ENCODE results near the gene IGF2. TPM values are rescaled to one million over a fixed set of nuclear protein-coding genes. Genes with fewer than 3 reads are reported as not detected.

Gene IGF2
- total and polyA plus RNA-seq, 2 of the 8 experiments (the other 6 are each of a cell fraction or from before 2014, with no cell fraction given): 0.74 to 1.5 TPM

DNA sequence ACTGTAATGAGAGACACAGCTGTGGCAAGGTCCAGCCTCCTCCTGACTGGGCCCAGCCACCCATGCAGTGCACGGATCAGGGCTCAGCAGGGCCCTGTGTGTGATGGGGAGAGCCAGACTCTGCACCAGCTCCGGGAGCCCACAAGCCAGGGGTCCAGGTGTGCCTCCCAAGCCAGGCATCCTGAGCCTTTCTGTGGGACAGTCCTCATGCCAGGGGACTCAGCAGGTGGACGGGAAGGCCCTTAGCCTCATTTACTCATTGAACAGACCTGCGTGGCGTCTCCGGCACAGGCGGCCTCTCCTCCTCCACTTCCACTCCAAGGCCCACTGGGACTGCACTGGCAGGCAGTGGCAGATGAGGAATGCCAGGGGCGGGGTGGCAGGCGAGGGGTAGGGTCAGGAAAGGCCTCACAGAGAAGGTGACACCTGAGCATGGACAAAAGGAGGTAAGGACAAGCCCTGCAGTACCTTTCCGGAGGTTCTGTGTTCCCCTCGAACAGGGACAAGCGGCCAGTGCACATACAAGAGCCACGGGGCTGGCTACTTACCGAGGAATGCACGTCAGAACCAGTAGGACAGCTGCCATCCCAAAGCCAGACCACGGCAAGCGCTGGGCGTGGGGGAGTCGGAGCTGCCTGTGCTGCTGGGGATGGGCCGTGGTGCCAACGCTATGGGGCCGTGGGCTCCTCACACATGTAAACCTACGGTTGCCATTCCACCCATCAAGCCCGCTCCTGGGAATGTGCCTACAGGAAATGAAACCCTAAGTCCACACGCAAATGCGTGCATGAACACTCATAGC, 52.7 kb downstream of the IGF2 start (continued):
- TF ChIP-seq KDM1A (IDR thresholded peaks at IDR 0.05; ENCODE audit: borderline replicate concordance, low read length) (no peak), PHF8 (conservative IDR thresholded peaks at IDR 0.05; ENCODE audit: low read depth, low read length) (no peak), TCF12 (IDR thresholded peaks at IDR 0.05; ENCODE audit: low read depth, low read length) (no peak), BACH1 (IDR thresholded peaks at IDR 0.05; ENCODE audit: low read length) (no peak), BRCA1 (IDR thresholded peaks at IDR 0.05; ENCODE audit: low read depth, low read length) (no peak), SAP30 (IDR thresholded peaks at IDR 0.05; ENCODE audit: insufficient read depth, insufficient replicate concordance, low read length) (no peak)
- TF ChIP-seq, protein P1, sequence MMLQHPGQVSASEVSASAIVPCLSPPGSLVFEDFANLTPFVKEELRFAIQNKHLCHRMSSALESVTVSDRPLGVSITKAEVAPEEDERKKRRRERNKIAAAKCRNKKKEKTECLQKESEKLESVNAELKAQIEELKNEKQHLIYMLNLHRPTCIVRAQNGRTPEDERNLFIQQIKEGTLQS (IDR thresholded peaks at IDR 0.05; ENCODE audit: insufficient read depth, low read depth, low read length): no peak

All from H1 (cell line).